GM23338 (cell line): ENCODE data around the gene REEP3. TPM values are rescaled to one million over a fixed set of nuclear protein-coding genes. Genes with fewer than 3 reads are reported as not detected.
A peak's percentile ranks its signal among the peaks of the same experiment; 100 is the strongest.

Experiments used
- ATAC-seq: fragments of 200-7000 bp; cut with Tn5 transposase; 3 replicates; pipeline ENCODE4 v1.9.1; 2020
- DNase-seq: peaks from one replicate; pipeline ENCODE4 v3.0.0-alpha.2; 2015; ENCODE audit warnings: low spot score
- H2AFZ ChIP-seq: fragments of 200-600 bp; sonication (generic); 2 replicates; pipeline ENCODE4 v1.8.0; 2016; ENCODE audit warnings: antibody characterized with exemption, mild to moderate bottlenecking, moderate library complexity
- H3F3A ChIP-seq: fragments of 200-600 bp; sonication (generic); replicated peaks from 2 replicates; pipeline ENCODE4 v1.8.0; 2017; ENCODE audit warnings: antibody characterized with exemption, mixed run types, low read depth
- H3K27ac ChIP-seq: fragments of 200-600 bp; sonication (generic); 2 replicates; pipeline ENCODE4 v1.6.1; 2016; ENCODE audit warnings: low read depth
- H3K27me3 ChIP-seq: fragments of 200-600 bp; sonication (generic); 2 replicates; pipeline ENCODE4 v1.8.0; 2016; ENCODE audit warnings: mild to moderate bottlenecking, mixed run types, moderate library complexity; ENCODE audit not compliant: insufficient read depth
- H3K36me3 ChIP-seq: fragments of 200-600 bp; sonication (generic); 2 replicates; pipeline ENCODE4 v1.8.0; 2016; ENCODE audit warnings: mild to moderate bottlenecking; ENCODE audit not compliant: insufficient read depth
- H3K4me1 ChIP-seq: fragments of 200-600 bp; sonication (generic); 2 replicates; pipeline ENCODE4 v1.8.0; 2016; ENCODE audit warnings: mild to moderate bottlenecking, moderate library complexity; ENCODE audit not compliant: insufficient read depth
- H3K4me2 ChIP-seq: fragments of 200-600 bp; sonication (generic); 2 replicates; pipeline ENCODE4 v1.7.1; 2017; ENCODE audit warnings: mixed run types
- H3K4me3 ChIP-seq: fragments of 200-600 bp; sonication (generic); 2 replicates; pipeline ENCODE4 v1.6.1; 2016; ENCODE audit warnings: mixed run types
- H3K79me2 ChIP-seq: fragments of 200-600 bp; sonication (generic); replicated peaks from 2 replicates; pipeline ENCODE4 v1.8.0; 2017; ENCODE audit warnings: mild to moderate bottlenecking; ENCODE audit not compliant: insufficient read depth
- H3K9me2 ChIP-seq: fragments of 200-600 bp; sonication (generic); 2 replicates; pipeline ENCODE4 v1.8.0; 2017; ENCODE audit not compliant: insufficient read depth
- H4K20me1 ChIP-seq: fragments of 200-600 bp; sonication (generic); replicated peaks from 2 replicates; pipeline ENCODE4 v1.8.0; 2017; ENCODE audit warnings: mild to moderate bottlenecking; ENCODE audit not compliant: insufficient read depth
- H3K27ac Mint-ChIP-seq: 2 replicates; pipeline ENCODE4 v1.8.0; 2020; ENCODE audit warnings: inconsistent platforms, mild to moderate bottlenecking, moderate library complexity, mixed read lengths
- H3K27me3 Mint-ChIP-seq: 3 replicates; pipeline ENCODE4 v1.8.0; 2022; ENCODE audit warnings: low read depth, mild to moderate bottlenecking, moderate library complexity, mixed read lengths, inconsistent platforms; ENCODE audit not compliant: insufficient read depth, poor library complexity
- H3K36me3 Mint-ChIP-seq: 3 replicates; pipeline ENCODE4 v1.8.0; 2021; ENCODE audit warnings: low read depth, mild to moderate bottlenecking, inconsistent platforms, moderate library complexity, mixed read lengths
- H3K4me1 Mint-ChIP-seq: 3 replicates; pipeline ENCODE4 v1.8.0; 2020; ENCODE audit warnings: mild to moderate bottlenecking, inconsistent platforms, mixed read lengths
- H3K4me3 Mint-ChIP-seq: 3 replicates; pipeline ENCODE4 v1.8.0; 2021; ENCODE audit warnings: moderate library complexity, mild to moderate bottlenecking, inconsistent platforms, mixed read lengths
- H3K9me3 Mint-ChIP-seq: 3 replicates; pipeline ENCODE4 v1.8.0; 2020; ENCODE audit warnings: moderate library complexity, mild to moderate bottlenecking, inconsistent platforms, mixed read lengths
- CREB1 ChIP-seq: fragments of 250-450 bp; sonication (Bioruptor Pico); IDR thresholded peaks from 2 replicates; pipeline ENCODE4 v1.5.0; 2020; ENCODE audit warnings: low read depth, mild to moderate bottlenecking, moderate library complexity
- EZH2 ChIP-seq: fragments of 200-600 bp; sonication (generic); IDR thresholded peaks from one replicate; pipeline ENCODE4 v1.8.0; 2017; ENCODE audit warnings: antibody characterized with exemption, mild to moderate bottlenecking, low read depth; ENCODE audit not compliant: unreplicated experiment
- EZH2phosphoT487 ChIP-seq: fragments of 200-600 bp; sonication (generic); IDR thresholded peaks from one replicate; pipeline ENCODE4 v1.8.1; 2018; ENCODE audit warnings: antibody characterized with exemption; ENCODE audit not compliant: unreplicated experiment
- JUNB ChIP-seq: IDR thresholded peaks from one replicate; pipeline ENCODE4 v1.6.1; 2016; ENCODE audit warnings: antibody characterized with exemption; ENCODE audit not compliant: unreplicated experiment
- NANOG ChIP-seq: IDR thresholded peaks from 2 replicates; pipeline ENCODE4 v1.6.1; 2016; ENCODE audit warnings: antibody characterized with exemption, borderline replicate concordance
- POLR2AphosphoS5 ChIP-seq: IDR thresholded peaks from 2 replicates; pipeline ENCODE4 v1.6.1; 2016; ENCODE audit warnings: antibody characterized with exemption, low read depth
- STAT1 ChIP-seq: IDR thresholded peaks from one replicate; pipeline ENCODE4 v1.6.1; 2016; ENCODE audit warnings: antibody characterized with exemption; ENCODE audit not compliant: unreplicated experiment
- ZNF114 ChIP-seq: fragments of 250-450 bp; sonication (Bioruptor Pico); IDR thresholded peaks from 2 replicates; pipeline ENCODE4 v1.5.0; 2020; ENCODE audit warnings: mild to moderate bottlenecking, moderate library complexity
- ZNF331 ChIP-seq: fragments of 250-450 bp; sonication (Bioruptor Pico); IDR thresholded peaks from 2 replicates; pipeline ENCODE4 v1.5.0; 2020; ENCODE audit warnings: low read depth, mild to moderate bottlenecking, moderate library complexity
- polyA plus RNA-seq: library from polyadenylated mRNA; unstranded; fragments of >200 nt; fragmentation: Nextera tagmentation; extraction: Ambion mirVana; gene quantifications from 2 replicates; pipeline ENCODE4 v1.2.1, GENCODE V29; 2016
- total RNA-seq: library from RNA; depleted of rRNA; stranded (reverse); fragments of >200 nt; shearing (Covaris generic); gene quantifications from 2 replicates; pipeline ENCODE4 v1.2.3, GENCODE V29; 2014
- TF ChIP-seq, protein P1 (sequence below): fragments of 250-450 bp; sonication (Bioruptor Pico); IDR thresholded peaks from 2 replicates; pipeline ENCODE4 v1.5.0; 2020; ENCODE audit warnings: mild to moderate bottlenecking, moderate library complexity
- TF ChIP-seq, protein P2 (sequence below): IDR thresholded peaks from 2 replicates; pipeline ENCODE4 v1.6.1; 2016; ENCODE audit warnings: antibody characterized with exemption
- TF ChIP-seq, protein P3 (sequence below), 2 experiments: fragments of 200-600 bp in 1 of 2; sonication (generic) in 1 of 2; conservative IDR thresholded peaks; 2 replicates each; pipeline versions ENCODE4 v1.5.1 to v1.6.1; 2016 to 2017; ENCODE audit warnings: antibody characterized with exemption in 2 of 2, low read depth in 2 of 2, mild to moderate bottlenecking in 2 of 2, moderate library complexity in 1 of 2
- TF ChIP-seq, protein P4 (sequence below): IDR thresholded peaks from one replicate; pipeline ENCODE4 v1.6.1; 2018; ENCODE audit warnings: antibody characterized with exemption; ENCODE audit not compliant: unreplicated experiment

REEP3 gene
- total and polyA plus RNA-seq, 2 experiments from 2014 or later = 29.5 to 48.7 TPM

DNA sequence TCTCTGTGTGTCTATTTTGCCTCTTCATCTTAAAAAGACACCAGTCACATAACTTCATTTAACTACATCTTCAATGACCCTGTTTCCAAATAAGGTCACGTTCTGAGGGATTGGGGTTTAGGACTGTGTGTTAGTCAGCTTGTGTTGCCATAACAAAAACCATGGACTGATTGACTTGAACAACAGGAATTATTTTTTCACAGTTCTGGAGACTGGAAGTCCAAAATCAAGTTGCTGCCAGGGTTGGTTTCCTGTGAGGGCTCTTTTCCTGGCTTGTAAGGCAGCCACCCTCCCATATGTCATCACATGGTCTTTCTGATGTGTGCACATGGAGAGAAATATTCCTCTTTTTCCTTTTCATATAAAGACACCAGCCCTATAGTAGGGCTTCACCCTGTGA lies 55.3 kb downstream of the REEP3 start:
- peaks cover 21% of the 10 kb centered on the region for H3K79me2 ChIP-seq
- no peak overlapping the region for H3K4me3 ChIP-seq
- H3K4me1 Mint-ChIP-seq = peaks cover 20% of the 10 kb centered on the region
- no peak overlapping the region for H3K4me3 Mint-ChIP-seq
- TF ChIP-seq, protein P1, sequence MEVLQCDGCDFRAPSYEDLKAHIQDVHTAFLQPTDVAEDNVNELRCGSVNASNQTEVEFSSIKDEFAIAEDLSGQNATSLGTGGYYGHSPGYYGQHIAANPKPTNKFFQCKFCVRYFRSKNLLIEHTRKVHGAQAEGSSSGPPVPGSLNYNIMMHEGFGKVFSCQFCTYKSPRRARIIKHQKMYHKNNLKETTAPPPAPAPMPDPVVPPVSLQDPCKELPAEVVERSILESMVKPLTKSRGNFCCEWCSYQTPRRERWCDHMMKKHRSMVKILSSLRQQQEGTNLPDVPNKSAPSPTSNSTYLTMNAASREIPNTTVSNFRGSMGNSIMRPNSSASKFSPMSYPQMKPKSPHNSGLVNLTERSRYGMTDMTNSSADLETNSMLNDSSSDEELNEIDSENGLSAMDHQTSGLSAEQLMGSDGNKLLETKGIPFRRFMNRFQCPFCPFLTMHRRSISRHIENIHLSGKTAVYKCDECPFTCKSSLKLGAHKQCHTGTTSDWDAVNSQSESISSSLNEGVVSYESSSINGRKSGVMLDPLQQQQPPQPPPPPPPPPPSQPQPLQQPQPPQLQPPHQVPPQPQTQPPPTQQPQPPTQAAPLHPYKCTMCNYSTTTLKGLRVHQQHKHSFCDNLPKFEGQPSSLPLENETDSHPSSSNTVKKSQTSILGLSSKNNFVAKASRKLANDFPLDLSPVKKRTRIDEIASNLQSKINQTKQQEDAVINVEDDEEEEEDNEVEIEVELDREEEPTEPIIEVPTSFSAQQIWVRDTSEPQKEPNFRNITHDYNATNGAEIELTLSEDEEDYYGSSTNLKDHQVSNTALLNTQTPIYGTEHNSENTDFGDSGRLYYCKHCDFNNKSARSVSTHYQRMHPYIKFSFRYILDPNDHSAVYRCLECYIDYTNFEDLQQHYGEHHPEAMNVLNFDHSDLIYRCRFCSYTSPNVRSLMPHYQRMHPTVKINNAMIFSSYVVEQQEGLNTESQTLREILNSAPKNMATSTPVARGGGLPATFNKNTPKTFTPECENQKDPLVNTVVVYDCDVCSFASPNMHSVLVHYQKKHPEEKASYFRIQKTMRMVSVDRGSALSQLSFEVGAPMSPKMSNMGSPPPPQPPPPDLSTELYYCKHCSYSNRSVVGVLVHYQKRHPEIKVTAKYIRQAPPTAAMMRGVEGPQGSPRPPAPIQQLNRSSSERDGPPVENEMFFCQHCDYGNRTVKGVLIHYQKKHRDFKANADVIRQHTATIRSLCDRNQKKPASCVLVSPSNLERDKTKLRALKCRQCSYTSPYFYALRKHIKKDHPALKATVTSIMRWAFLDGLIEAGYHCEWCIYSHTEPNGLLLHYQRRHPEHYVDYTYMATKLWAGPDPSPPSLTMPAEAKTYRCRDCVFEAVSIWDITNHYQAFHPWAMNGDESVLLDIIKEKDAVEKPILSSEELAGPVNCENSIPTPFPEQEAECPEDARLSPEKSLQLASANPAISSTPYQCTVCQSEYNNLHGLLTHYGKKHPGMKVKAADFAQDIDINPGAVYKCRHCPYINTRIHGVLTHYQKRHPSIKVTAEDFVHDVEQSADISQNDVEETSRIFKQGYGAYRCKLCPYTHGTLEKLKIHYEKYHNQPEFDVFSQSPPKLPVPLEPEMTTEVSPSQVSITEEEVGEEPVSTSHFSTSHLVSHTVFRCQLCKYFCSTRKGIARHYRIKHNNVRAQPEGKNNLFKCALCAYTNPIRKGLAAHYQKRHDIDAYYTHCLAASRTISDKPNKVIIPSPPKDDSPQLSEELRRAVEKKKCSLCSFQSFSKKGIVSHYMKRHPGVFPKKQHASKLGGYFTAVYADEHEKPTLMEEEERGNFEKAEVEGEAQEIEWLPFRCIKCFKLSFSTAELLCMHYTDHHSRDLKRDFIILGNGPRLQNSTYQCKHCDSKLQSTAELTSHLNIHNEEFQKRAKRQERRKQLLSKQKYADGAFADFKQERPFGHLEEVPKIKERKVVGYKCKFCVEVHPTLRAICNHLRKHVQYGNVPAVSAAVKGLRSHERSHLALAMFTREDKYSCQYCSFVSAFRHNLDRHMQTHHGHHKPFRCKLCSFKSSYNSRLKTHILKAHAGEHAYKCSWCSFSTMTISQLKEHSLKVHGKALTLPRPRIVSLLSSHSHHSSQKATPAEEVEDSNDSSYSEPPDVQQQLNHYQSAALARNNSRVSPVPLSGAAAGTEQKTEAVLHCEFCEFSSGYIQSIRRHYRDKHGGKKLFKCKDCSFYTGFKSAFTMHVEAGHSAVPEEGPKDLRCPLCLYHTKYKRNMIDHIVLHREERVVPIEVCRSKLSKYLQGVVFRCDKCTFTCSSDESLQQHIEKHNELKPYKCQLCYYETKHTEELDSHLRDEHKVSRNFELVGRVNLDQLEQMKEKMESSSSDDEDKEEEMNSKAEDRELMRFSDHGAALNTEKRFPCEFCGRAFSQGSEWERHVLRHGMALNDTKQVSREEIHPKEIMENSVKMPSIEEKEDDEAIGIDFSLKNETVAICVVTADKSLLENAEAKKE = no peak
- no peak for TF ChIP-seq POLR2AphosphoS5
- TF ChIP-seq CREB1 (CRISPR knock-in tag) = no peak
- TF ChIP-seq EZH2phosphoT487 = no peak
- TF ChIP-seq NANOG = no peak
- TF ChIP-seq, protein P2, sequence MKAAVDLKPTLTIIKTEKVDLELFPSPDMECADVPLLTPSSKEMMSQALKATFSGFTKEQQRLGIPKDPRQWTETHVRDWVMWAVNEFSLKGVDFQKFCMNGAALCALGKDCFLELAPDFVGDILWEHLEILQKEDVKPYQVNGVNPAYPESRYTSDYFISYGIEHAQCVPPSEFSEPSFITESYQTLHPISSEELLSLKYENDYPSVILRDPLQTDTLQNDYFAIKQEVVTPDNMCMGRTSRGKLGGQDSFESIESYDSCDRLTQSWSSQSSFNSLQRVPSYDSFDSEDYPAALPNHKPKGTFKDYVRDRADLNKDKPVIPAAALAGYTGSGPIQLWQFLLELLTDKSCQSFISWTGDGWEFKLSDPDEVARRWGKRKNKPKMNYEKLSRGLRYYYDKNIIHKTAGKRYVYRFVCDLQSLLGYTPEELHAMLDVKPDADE = no peak
- TF ChIP-seq STAT1 = no peak
- no peak for TF ChIP-seq ZNF114 (CRISPR knock-in tag)
- no peak for TF ChIP-seq JUNB
- no peak for TF ChIP-seq ZNF331
- no peak for TF ChIP-seq EZH2
- TF ChIP-seq, protein P3, sequence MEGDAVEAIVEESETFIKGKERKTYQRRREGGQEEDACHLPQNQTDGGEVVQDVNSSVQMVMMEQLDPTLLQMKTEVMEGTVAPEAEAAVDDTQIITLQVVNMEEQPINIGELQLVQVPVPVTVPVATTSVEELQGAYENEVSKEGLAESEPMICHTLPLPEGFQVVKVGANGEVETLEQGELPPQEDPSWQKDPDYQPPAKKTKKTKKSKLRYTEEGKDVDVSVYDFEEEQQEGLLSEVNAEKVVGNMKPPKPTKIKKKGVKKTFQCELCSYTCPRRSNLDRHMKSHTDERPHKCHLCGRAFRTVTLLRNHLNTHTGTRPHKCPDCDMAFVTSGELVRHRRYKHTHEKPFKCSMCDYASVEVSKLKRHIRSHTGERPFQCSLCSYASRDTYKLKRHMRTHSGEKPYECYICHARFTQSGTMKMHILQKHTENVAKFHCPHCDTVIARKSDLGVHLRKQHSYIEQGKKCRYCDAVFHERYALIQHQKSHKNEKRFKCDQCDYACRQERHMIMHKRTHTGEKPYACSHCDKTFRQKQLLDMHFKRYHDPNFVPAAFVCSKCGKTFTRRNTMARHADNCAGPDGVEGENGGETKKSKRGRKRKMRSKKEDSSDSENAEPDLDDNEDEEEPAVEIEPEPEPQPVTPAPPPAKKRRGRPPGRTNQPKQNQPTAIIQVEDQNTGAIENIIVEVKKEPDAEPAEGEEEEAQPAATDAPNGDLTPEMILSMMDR (conservative IDR thresholded peaks at IDR 0.05; ENCODE audit: low read depth in 2 of 2) = no peak
- TF ChIP-seq, protein P4, sequence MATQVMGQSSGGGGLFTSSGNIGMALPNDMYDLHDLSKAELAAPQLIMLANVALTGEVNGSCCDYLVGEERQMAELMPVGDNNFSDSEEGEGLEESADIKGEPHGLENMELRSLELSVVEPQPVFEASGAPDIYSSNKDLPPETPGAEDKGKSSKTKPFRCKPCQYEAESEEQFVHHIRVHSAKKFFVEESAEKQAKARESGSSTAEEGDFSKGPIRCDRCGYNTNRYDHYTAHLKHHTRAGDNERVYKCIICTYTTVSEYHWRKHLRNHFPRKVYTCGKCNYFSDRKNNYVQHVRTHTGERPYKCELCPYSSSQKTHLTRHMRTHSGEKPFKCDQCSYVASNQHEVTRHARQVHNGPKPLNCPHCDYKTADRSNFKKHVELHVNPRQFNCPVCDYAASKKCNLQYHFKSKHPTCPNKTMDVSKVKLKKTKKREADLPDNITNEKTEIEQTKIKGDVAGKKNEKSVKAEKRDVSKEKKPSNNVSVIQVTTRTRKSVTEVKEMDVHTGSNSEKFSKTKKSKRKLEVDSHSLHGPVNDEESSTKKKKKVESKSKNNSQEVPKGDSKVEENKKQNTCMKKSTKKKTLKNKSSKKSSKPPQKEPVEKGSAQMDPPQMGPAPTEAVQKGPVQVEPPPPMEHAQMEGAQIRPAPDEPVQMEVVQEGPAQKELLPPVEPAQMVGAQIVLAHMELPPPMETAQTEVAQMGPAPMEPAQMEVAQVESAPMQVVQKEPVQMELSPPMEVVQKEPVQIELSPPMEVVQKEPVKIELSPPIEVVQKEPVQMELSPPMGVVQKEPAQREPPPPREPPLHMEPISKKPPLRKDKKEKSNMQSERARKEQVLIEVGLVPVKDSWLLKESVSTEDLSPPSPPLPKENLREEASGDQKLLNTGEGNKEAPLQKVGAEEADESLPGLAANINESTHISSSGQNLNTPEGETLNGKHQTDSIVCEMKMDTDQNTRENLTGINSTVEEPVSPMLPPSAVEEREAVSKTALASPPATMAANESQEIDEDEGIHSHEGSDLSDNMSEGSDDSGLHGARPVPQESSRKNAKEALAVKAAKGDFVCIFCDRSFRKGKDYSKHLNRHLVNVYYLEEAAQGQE = no peak
- no peak overlapping the region for H2AFZ ChIP-seq
- H3K4me1 ChIP-seq = peaks cover 28% of the 10 kb centered on the region
- DNase-seq = no peak
- H3K27me3 Mint-ChIP-seq = peaks cover 2% of the 10 kb centered on the region
- H3K9me2 ChIP-seq = no peaks in the 10 kb centered on the region
- no peaks in the 10 kb centered on the region for H3K27me3 ChIP-seq
- no peaks in the 10 kb centered on the region for H3K36me3 ChIP-seq
- no peak for ATAC-seq
- no peak overlapping the region for H3K27ac Mint-ChIP-seq
- H3K36me3 Mint-ChIP-seq = peaks cover 18% of the 10 kb centered on the region; the same call in 2 of the 3 replicates
- H3K4me2 ChIP-seq = no peak overlapping the region
- no peaks in the 10 kb centered on the region; the same call in 1 of the 2 replicates for H3F3A ChIP-seq
- peak overlapping the region; percentile 4; the same call in 1 of the 2 replicates for H3K27ac ChIP-seq
- no peaks in the 10 kb centered on the region for H3K9me3 Mint-ChIP-seq
- no peaks in the 10 kb centered on the region for H4K20me1 ChIP-seq
